Activated CD4-positive, alpha-beta T cell treated with anti-CD3 and anti-CD28 coated beads, Interleukin-2, Interleukin-6, amounts not matched to agents 100 ng/mL and 50 ng/mL, durations not matched to agents 16 hours and 8 hours (primary cell): Measurements from ENCODE around the gene ZNF672.

ENCODE experiments used
- DNase-seq: peaks from one replicate; pipeline ENCODE4 v3.0.0-alpha.2; 2020

ZNF672 gene

DNA sequence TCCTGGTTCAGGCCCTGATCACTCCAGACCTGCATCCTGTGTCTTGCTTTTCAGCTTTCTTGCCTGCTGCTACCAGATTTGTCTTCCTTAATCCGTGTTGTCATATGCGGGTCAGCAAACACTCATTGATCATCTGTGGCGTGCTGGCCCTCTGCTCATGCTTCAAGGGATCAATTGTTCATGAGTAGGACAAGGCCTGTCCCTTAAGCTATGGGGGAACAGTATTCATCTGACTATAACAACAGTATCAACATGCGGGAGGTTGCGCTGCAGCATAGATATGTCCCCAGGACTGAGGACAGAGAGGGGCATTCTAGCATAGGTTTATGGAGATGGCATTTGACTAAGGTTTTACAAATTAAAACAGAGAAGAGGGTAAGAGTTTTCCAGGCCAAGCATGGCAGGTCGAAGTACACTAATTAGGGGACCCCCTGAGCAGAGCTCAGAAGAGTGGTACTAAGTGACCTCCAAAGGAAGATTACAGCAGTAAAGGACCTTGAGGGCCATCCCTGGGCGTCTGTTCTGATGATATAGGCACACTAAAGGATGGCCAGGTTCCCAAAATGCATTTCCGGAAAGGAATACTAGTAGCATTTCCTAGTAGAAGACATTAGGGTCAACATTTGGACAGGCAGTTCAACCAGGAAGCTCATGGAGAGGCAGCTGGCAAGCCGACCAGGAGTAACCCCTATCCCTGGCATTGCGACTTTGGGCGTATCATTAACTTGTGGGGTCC is 811 bp upstream of the ZNF672 start:
- DNase-seq, result no peak

DNA sequence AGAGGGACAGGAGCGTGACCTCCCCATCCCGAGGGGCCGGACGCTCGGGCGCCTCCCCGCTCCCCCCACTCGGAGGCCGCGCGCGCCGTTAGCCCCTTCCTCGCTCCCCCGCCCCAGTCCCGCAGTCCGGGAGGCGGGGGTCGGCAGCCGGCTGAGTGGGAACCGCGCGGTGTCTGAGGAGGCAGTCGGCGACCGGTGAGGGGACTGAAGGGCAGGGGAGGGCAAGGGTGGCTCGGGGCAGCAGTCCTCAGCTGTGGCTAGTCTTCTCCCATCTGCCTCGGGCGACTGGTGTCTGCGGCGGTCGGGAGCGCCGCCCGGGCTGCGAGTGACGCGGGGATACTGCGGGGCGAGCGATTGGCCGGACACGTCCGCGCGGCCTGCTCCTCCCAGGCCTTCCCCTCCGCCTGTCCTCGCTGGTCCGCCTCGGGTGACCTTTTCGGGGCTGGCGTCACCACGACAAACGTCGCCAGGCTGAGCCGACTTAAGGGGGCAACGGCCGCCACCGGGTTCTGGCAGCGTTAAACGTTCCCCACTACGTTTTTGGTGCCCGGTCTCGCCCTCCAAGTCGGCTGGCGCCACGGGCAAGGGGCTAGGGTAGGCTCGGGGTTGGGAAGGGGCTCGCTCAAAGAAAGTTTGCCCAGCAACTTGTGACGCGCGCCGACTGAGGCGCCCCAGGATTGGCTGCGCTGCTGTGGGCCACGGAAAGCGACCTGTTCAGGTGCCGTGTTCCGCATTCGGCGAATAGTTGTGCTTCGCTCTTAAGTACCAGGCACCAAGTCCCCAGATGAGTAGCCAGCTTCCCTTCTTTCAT is 538 bp downstream of the ZNF672 start:
- peak; percentile 91 for DNase-seq

GRCh38 chr1:248839168-248839555 is 1.1 kb downstream of the ZNF672 start:
- DNase-seq, result no peak

DNA sequence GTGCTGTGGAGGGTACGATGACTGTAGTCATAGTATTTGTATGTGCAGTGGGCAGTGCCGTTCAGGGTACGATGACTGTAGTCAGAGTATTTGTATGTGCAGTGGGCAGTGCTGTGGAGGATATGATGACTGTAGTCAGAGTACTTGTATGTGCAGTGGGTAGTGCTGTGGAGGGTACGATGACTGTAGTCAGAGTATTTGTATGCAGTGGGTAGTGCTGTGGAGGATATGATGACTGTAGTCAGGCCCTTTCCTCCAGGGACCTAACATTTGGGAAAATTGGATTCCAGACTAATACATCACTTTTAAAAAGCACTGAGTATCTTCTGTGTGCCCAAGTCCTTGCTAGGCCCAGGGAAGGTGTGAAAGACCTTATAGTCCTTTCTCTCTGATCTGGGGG is 2.9 kb downstream of the ZNF672 start:
- no peak for DNase-seq

DNA sequence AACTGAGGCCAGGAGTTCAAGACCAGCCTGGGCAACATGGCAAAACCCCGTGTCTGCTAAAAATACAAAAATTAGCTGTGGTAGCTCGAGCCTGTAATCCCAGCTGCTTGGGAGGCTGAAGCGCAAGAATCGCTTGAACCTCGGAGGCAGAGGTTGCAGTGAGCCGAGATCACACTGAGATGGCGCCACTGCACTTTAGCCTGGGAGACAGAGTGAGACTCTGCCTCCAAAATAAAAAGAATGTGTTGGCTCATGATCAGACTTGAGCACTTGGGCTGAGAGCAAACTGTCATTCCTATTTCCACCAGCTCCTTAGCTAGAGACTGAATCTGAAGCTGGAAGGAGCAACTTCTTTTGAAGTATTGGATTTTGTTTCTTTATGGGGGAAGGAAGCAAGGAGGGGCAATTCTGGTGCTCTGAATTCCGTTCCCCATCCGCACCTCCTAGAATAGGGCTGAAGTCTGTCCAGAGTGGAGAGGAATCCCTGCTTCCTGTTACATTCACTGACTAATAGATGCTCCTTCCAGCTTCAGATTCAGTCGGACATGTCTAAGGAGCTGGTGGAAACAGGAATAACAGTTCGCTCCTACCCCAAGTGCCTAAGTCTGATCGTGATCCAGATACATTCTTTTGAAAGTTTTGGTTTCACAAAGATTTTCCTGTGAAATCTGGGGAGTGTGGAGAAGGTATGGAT is 3.8 kb downstream of the ZNF672 start:
- peak; percentile 42 for DNase-seq

- no peak for DNase-seq
Observed at GRCh38 chr1:248842781-248843331, 4.8 kb downstream of the ZNF672 start.

GRCh38 chr1:248843687-248844086 is 5.7 kb downstream of the ZNF672 start:
- no peak for DNase-seq

- DNase-seq, result no peak
Observed at GRCh38 chr1:248844526-248844925, 6.5 kb downstream of the ZNF672 start.

- no peak for DNase-seq
Observed at GRCh38 chr1:248847181-248847955, 9.3 kb downstream of the ZNF672 start.

GRCh38 chr1:248847956-248848561 is 10.0 kb downstream of the ZNF672 start:
- DNase-seq, result no peak

- DNase-seq, result no peak
Observed at GRCh38 chr1:248848602-248849001, 10.6 kb downstream of the ZNF672 start.

DNA sequence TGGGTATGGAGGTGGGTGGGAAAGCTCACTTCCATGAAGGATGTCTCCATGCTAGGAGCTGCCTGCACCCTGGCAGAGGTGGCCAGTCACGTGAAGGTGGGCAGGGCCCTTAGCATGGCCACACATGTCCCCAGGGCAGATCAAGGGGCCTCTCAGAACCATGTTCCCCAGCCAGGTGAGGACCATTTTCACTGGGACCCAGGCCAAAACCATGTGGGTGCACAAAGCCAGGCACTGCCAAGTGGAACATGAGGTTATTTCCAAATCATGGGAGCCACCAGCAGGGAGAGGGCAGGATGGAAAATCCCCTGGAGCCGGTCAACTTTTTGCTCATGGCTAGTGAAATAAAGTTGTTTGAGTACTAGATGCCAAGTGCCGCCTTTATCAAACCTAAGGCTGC is 11.1 kb downstream of the ZNF672 start:
- DNase-seq, result no peak

GRCh38 chr1:248849637-248850036 is 11.6 kb downstream of the ZNF672 start:
- DNase-seq, result no peak

- DNase-seq, result no peak
Observed at GRCh38 chr1:248850124-248850523, 12.1 kb downstream of the ZNF672 start.

DNA sequence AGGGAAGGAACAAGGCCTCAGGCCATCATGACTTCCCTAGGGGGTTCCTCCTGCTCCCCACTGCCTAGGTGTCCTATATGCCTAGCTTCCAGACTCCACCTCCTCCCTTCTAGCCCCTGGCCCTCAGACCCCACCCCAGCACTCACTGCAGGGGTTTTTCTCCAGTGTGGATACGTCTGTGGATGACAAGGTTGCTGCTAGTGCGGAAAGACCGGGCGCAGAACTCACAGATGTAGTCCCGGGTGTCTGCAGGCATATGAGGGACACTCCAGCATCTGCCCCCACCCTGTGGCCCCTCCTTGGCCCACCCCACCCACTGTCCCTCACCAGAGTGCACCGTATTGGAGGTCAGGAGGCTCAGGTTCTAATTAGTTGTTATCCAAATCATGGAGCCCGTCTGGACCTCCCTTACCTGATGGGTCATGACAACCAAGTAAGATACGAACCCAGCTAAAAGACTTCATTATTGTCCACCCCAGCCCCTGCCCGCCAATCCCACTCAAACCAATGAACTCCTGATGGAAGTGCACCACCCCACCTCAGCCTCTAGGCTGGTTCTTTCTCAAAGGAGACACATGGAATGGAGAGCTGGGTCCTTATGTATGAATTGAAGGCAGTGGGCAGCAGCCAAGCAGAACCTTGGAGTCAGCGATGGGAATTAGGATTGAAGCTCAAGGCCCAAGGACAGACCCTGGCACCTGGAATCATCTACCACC is 12.7 kb downstream of the ZNF672 start:
- no peak for DNase-seq

GRCh38 chr1:248851390-248851789 is 13.4 kb downstream of the ZNF672 start:
- no peak for DNase-seq

DNA sequence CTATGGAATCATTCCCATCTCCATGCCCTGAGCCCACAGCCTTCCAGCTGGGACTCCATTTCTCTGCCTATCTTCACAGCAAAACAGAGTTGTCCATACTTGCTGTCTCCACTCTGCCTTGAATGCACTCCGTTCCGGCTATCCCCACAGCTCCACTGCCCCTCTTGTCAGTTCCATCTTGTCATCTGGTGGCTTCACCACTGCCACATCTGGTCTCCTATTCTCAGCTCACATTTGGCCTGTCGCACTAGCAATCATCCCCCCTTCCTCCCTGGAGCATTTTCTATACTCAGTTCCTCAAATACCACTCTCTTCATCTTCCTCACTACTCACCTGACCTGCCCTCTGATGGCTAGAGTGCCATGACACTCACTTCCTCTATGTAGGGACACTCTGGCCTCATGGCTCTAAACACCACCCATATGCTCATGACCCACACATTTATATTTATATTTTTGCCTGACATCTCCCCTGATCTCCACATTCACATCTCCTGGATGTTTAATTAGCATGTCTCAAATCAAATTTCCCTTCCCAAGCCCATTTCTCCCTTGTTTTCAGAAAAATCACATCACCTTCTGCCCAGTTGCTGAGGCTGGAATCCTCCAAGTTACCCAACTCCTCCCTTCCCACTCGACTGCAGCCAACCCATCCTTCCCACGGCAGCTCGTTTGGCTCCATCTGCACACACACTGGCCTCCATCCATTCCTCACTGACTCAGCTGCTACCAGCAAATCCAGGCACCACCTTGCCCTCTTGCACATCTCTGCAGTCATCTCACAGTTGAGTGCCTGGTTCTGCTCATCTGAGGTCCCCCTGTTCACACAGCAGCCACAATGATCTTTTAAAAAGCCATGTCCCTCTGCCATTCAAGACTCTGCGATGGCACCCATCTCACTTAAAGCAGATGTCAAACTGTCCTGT is 14.7 kb downstream of the ZNF672 start:
- no peak for DNase-seq

- DNase-seq, result no peak
Observed at GRCh38 chr1:248853663-248854375, 15.8 kb downstream of the ZNF672 start.

- no peak for DNase-seq
Observed at GRCh38 chr1:248855580-248855979, 17.6 kb downstream of the ZNF672 start.

GRCh38 chr1:248856176-248856575 is 18.2 kb downstream of the ZNF672 start:
- DNase-seq, result no peak
